H1 (cell line): Measurements from ENCODE around the gene NIN. TPM values are rescaled to one million over a fixed set of nuclear protein-coding genes. Genes with fewer than 3 reads are reported as not detected.

Experiments
- CTCF ChIA-PET: fragments of 300-600 bp; sonication (Branson Sonifier 250); formaldehyde crosslinking; loops from one replicate; lab custom pipeline; 2021; ENCODE audit not compliant: partially characterized antibody; lab: Charles Lee
- POLR2A ChIA-PET: fragments of 300-600 bp; sonication (Branson Sonifier 250); formaldehyde crosslinking; loops from one replicate; lab custom pipeline; 2021; ENCODE audit warnings: inconsistent platforms; ENCODE audit not compliant: partially characterized antibody; lab: Charles Lee
- DNase-seq, 2 experiments: peaks; one replicate each; pipeline versions ENCODE4 v3.0.0 to v3.0.0-alpha.2; 2010 to 2022; ENCODE audit warnings: low spot score in 2 of 2, low read depth in 1 of 2, mixed read lengths in 1 of 2
- FAIRE-seq: peaks from 2 replicates; lab custom pipeline; 2011; peaks lifted over from hg19 to GRCh38; lab: Jason Lieb, UNC
- H2AFZ ChIP-seq: 2 replicates; pipeline ENCODE4 v1.8.1; 2012; ENCODE audit warnings: low read length, inconsistent platforms
- H2AK5ac ChIP-seq: 2 replicates; pipeline ENCODE4 v1.6.1; 2013; ENCODE audit warnings: low read depth, low read length
- H2BK120ac ChIP-seq: replicated peaks from 2 replicates; pipeline ENCODE3; 2013; ENCODE audit warnings: low read depth, low read length, inconsistent platforms
- H2BK12ac ChIP-seq: 2 replicates; pipeline ENCODE4 v1.6.1; 2013; ENCODE audit warnings: low read depth, low read length
- H2BK15ac ChIP-seq: 2 replicates; pipeline ENCODE4 v1.6.1; 2013; ENCODE audit warnings: low read length
- H2BK20ac ChIP-seq: 2 replicates; pipeline ENCODE4 v1.6.1; 2013; ENCODE audit warnings: low read length
- H2BK5ac ChIP-seq: 2 replicates; pipeline ENCODE4 v1.6.1; 2013; ENCODE audit warnings: low read depth, low read length
- H3K14ac ChIP-seq: 2 replicates; pipeline ENCODE4 v1.6.1; 2013; ENCODE audit warnings: inconsistent platforms; ENCODE audit not compliant: insufficient read length
- H3K18ac ChIP-seq: 2 replicates; pipeline ENCODE4 v1.6.1; 2013; ENCODE audit warnings: low read length; ENCODE audit errors: extremely low read depth
- H3K23ac ChIP-seq: 2 replicates; pipeline ENCODE4 v1.6.1; 2013; ENCODE audit warnings: inconsistent platforms; ENCODE audit not compliant: insufficient read length
- H3K23me2 ChIP-seq: 2 replicates; pipeline ENCODE4 v1.6.1; 2013; ENCODE audit warnings: low read depth, low read length
- H3K27ac ChIP-seq: 2 replicates; pipeline ENCODE4 v1.6.1; 2011; ENCODE audit warnings: low read depth, low read length, inconsistent platforms
- H3K27me3 ChIP-seq, 4 experiments: replicated peaks in 1 of 4; 1 replicate in 1 of 4; 2 replicates in 3 of 4; pipeline versions ENCODE4 v1.6.1 to v1.8.1; 2011 to 2013; ENCODE audit warnings: low read length in 3 of 4, mild to moderate bottlenecking in 3 of 4, inconsistent platforms in 2 of 4, mixed read lengths in 2 of 4, moderate library complexity in 1 of 4; ENCODE audit not compliant: control insufficient read depth in 3 of 4, insufficient read depth in 3 of 4; ENCODE audit errors: extremely low read depth in 1 of 4
- H3K36me3 ChIP-seq, 4 experiments: 2 replicates each; pipeline versions ENCODE4 v1.6.1 to v1.8.1; 2011 to 2013; ENCODE audit warnings: mild to moderate bottlenecking in 4 of 4, low read length in 3 of 4, moderate library complexity in 2 of 4, control low read depth in 1 of 4, inconsistent platforms in 1 of 4; ENCODE audit not compliant: insufficient read depth in 4 of 4, control insufficient read depth in 2 of 4
- H3K4ac ChIP-seq: replicated peaks from 2 replicates; pipeline ENCODE3; 2013; ENCODE audit warnings: low read length, low read depth, mixed read lengths, inconsistent platforms; ENCODE audit not compliant: insufficient read length
- H3K4me1 ChIP-seq, 4 experiments: replicated peaks in 1 of 4; 1 replicate in 1 of 4; 2 replicates in 3 of 4; pipeline versions ENCODE4 v1.6.1 to v1.8.1; 2011 to 2013; ENCODE audit warnings: low read length in 3 of 4, inconsistent platforms in 2 of 4, mixed read lengths in 1 of 4; ENCODE audit not compliant: insufficient read depth in 4 of 4, control insufficient read depth in 3 of 4
- H3K4me2 ChIP-seq, 2 experiments: 2 replicates each; pipeline versions ENCODE4 v1.6.1 to v1.8.1; 2011 to 2013; ENCODE audit warnings: low read depth in 2 of 2, low read length in 2 of 2, control low read depth in 1 of 2, inconsistent platforms in 1 of 2, mild to moderate bottlenecking in 1 of 2; ENCODE audit not compliant: insufficient read depth in 1 of 2
- H3K4me3 ChIP-seq, 4 experiments: fragments of 200-600, 300-600 bp in 1 of 4; sonication (generic), shearing (Covaris generic), sonication (Bioruptor Twin) in 1 of 4; 2 replicates each; pipeline versions ENCODE4 v1.5.1 to v1.8.1; 2011 to 2016; ENCODE audit warnings: low read length in 4 of 4, low read depth in 3 of 4, control low read depth in 2 of 4, inconsistent platforms in 2 of 4, mild to moderate bottlenecking in 2 of 4, mixed read lengths in 1 of 4, moderate library complexity in 1 of 4; ENCODE audit not compliant: insufficient read depth in 2 of 4; ENCODE audit errors: extremely low read depth in 1 of 4
- H3K56ac ChIP-seq: replicated peaks from 2 replicates; pipeline ENCODE3; 2013; ENCODE audit warnings: low read depth, mild to moderate bottlenecking, mixed read lengths, low read length, inconsistent platforms; ENCODE audit not compliant: insufficient read length
- H3K79me1 ChIP-seq: 2 replicates; pipeline ENCODE4 v1.6.1; 2013; ENCODE audit warnings: low read depth, low read length, control low read depth
- H3K79me2 ChIP-seq, 2 experiments: 2 replicates each; pipeline versions ENCODE4 v1.6.1 to v1.8.1; 2012 to 2013; ENCODE audit warnings: low read length in 2 of 2, mild to moderate bottlenecking in 2 of 2, inconsistent platforms in 1 of 2; ENCODE audit not compliant: insufficient read depth in 2 of 2, control insufficient read depth in 1 of 2
- H3K9ac ChIP-seq, 4 experiments: replicated peaks in 1 of 4; 1 replicate in 1 of 4; 2 replicates in 3 of 4; pipeline versions ENCODE4 v1.6.1 to v1.8.1; 2011 to 2013; ENCODE audit warnings: low read depth in 3 of 4, low read length in 3 of 4, control low read depth in 2 of 4, mild to moderate bottlenecking in 2 of 4, moderate library complexity in 2 of 4, inconsistent platforms in 1 of 4; ENCODE audit errors: extremely low read depth in 1 of 4
- H3K9me3 ChIP-seq, 2 experiments: 2 replicates each; pipeline versions ENCODE4 v1.6.1 to v1.8.1; 2012 to 2013; ENCODE audit warnings: mild to moderate bottlenecking in 2 of 2, moderate library complexity in 2 of 2, control low read depth in 1 of 2, inconsistent platforms in 1 of 2, low read depth in 1 of 2, low read length in 1 of 2, mixed read lengths in 1 of 2; ENCODE audit not compliant: insufficient read depth in 2 of 2
- H4K20me1 ChIP-seq, 2 experiments: replicated peaks in 1 of 2; 2 replicates each; pipeline versions ENCODE3 to v1.8.1; 2011 to 2013; ENCODE audit warnings: inconsistent platforms in 2 of 2, low read length in 2 of 2, mild to moderate bottlenecking in 1 of 2; ENCODE audit not compliant: insufficient read depth in 2 of 2, control insufficient read depth in 1 of 2
- H4K5ac ChIP-seq: 2 replicates; pipeline ENCODE4 v1.6.1; 2013; ENCODE audit warnings: low read length, low read depth, mixed read lengths, inconsistent platforms; ENCODE audit not compliant: insufficient read length
- H4K8ac ChIP-seq: 2 replicates; pipeline ENCODE4 v1.8.0; 2013; ENCODE audit warnings: mild to moderate bottlenecking, moderate library complexity, low read length, inconsistent platforms; ENCODE audit not compliant: insufficient read depth; ENCODE audit errors: extremely low read depth
- H4K91ac ChIP-seq: replicated peaks from 2 replicates; pipeline ENCODE3; 2013; ENCODE audit warnings: low read length, mixed read lengths, inconsistent platforms; ENCODE audit not compliant: insufficient read length
- BACH1 ChIP-seq: IDR thresholded peaks from 2 replicates; pipeline ENCODE4 v1.6.1; 2012; ENCODE audit warnings: low read length, improper control_type of control experiment
- E2F6 ChIP-seq: IDR thresholded peaks from 2 replicates; pipeline ENCODE4 v1.6.1; 2012; ENCODE audit warnings: inconsistent platforms
- GTF2F1 ChIP-seq: IDR thresholded peaks from 2 replicates; pipeline ENCODE4 v1.6.1; 2012; ENCODE audit warnings: low read depth, low read length, improper control_type of control experiment, borderline replicate concordance
- JUN ChIP-seq: IDR thresholded peaks from 2 replicates; pipeline ENCODE4 v1.6.1; 2011; ENCODE audit warnings: low read depth, mild to moderate bottlenecking, improper control_type of control experiment, low read length
- POLR2A ChIP-seq, 2 experiments: IDR thresholded peaks; 1 replicate in 1 of 2; 2 replicates in 1 of 2; pipeline ENCODE4 v1.6.1; 2011; ENCODE audit warnings: low read depth in 2 of 2, low read length in 2 of 2, mild to moderate bottlenecking in 2 of 2; ENCODE audit errors: control extremely low read depth in 1 of 2
- WGBS, 2 experiments: shearing (Covaris generic) in 1 of 2; methylation state at CpG; one replicate each; pipeline versions ENCODE4 v1.1.6 to v1.1.7; 2013 to 2015; ENCODE audit warnings: low lambda C conversion rate in 2 of 2, mixed read lengths in 2 of 2, inconsistent platforms in 1 of 2, low coverage in 1 of 2, missing lambda C conversion rate in 1 of 2; ENCODE audit not compliant: insufficient replicate concordance in 2 of 2, insufficient coverage in 1 of 2, insufficient read length in 1 of 2; ENCODE audit errors: extremely low coverage in 1 of 2, missing lambda C conversion rate in 1 of 2; 5-methylcytosine and 5-hydroxymethylcytosine counted together
- polyA plus RNA-seq, 7 experiments: library from polyadenylated mRNA; depleted of rRNA in 3 of 7; stranded (reverse) in 5 of 7; unstranded in 2 of 7; fragments of >200 nt in 5 of 7; fragments of 200-250 nt in 2 of 7; gene quantifications; 1 replicate in 5 of 7; 2 replicates in 1 of 7; 4 replicates in 1 of 7; pipeline versions ENCODE4 v1.2.1 to v1.2.3, GENCODE V29; 2011 to 2013; ENCODE audit warnings: missing spikeins in 2 of 7, mixed read lengths in 2 of 7
- total RNA-seq: library from RNA; stranded (reverse); fragmentation: NEBNext Ultra II Directional; extraction: Animal tissue kit (Norgen Biotek cat#: 25700); gene quantifications from 2 replicates; pipeline ENCODE4 v1.2.1, GENCODE V29; 2021
- TF ChIP-seq, protein P1 (sequence below), 3 experiments: IDR thresholded peaks; 1 replicate in 2 of 3; 2 replicates in 1 of 3; pipeline versions ENCODE4 v1.5.1 to v1.6.1; 2011; ENCODE audit warnings: low read length in 3 of 3, mild to moderate bottlenecking in 3 of 3, inconsistent platforms in 2 of 3, low read depth in 1 of 3, moderate library complexity in 1 of 3; ENCODE audit not compliant: insufficient read depth in 1 of 3; ENCODE audit errors: control extremely low read depth in 1 of 3

The NIN gene
- total and polyA plus RNA-seq, 2 of the 8 experiments (the other 6 are each of a cell fraction or from before 2014, with no cell fraction given) = 3.2 to 21.3 TPM

DNA sequence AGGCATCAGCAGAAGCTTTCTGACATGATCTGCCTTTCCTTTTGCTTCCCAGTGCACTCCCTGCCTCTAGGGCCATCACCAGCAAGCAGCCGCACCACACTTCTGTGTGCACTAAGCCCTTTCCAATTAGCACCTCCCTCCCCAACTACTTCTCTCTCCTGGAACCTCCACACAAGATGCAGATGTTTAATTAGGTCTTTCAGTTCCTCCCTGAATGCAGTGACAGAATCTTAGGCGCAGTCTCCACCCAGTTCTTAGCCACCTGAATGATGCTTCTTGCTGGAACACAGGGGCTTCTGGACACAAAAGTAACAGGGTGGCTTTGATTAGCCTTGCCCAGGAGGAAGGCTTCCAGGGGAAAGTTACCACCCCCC lies 32.9 kb downstream of the NIN start:
- H2AFZ ChIP-seq = no peak overlapping the region
- no peak overlapping the region for H2BK12ac ChIP-seq
- CTCF ChIA-PET = interaction anchor here (1.7 to 2.0 kb wide), 2 partner anchors 20 to 63 kb away, joined by 5 to 14 read pairs; no protein-coding TSS in a partner anchor
- no peak overlapping the region for H3K14ac ChIP-seq
- H3K4me2 ChIP-seq = no peak overlapping the region
- TF ChIP-seq GTF2F1 = no peak
- no peak for TF ChIP-seq POLR2A (IDR thresholded peaks at IDR 0.05; ENCODE audit: control extremely low read depth in 1 of 2, low read depth in 2 of 2, low read length in 2 of 2)
- TF ChIP-seq JUN = no peak
- no peak for TF ChIP-seq BACH1
- TF ChIP-seq E2F6 = no peak
- TF ChIP-seq, protein P1, sequence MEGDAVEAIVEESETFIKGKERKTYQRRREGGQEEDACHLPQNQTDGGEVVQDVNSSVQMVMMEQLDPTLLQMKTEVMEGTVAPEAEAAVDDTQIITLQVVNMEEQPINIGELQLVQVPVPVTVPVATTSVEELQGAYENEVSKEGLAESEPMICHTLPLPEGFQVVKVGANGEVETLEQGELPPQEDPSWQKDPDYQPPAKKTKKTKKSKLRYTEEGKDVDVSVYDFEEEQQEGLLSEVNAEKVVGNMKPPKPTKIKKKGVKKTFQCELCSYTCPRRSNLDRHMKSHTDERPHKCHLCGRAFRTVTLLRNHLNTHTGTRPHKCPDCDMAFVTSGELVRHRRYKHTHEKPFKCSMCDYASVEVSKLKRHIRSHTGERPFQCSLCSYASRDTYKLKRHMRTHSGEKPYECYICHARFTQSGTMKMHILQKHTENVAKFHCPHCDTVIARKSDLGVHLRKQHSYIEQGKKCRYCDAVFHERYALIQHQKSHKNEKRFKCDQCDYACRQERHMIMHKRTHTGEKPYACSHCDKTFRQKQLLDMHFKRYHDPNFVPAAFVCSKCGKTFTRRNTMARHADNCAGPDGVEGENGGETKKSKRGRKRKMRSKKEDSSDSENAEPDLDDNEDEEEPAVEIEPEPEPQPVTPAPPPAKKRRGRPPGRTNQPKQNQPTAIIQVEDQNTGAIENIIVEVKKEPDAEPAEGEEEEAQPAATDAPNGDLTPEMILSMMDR (IDR thresholded peaks at IDR 0.05; ENCODE audit: control extremely low read depth in 1 of 3, insufficient read depth in 1 of 3, low read depth in 1 of 3, low read length in 3 of 3) = no peak
- no peaks in the 10 kb centered on the region for H3K4me1 ChIP-seq
- no peak overlapping the region for H4K5ac ChIP-seq
- no peaks in the 10 kb centered on the region for H3K79me2 ChIP-seq
- POLR2A ChIA-PET = no interaction called here
- no peak overlapping the region for H3K18ac ChIP-seq
- H3K9me3 ChIP-seq = no peaks in the 10 kb centered on the region
- H2BK20ac ChIP-seq = no peak overlapping the region
- DNase-seq = no peak
- no peak overlapping the region for H4K8ac ChIP-seq
- H2BK15ac ChIP-seq = no peak overlapping the region
- 87% methylated on average over 2 of the region's 2 CpGs; no CpG with 5 or more reads in 1 of the 2 experiments for WGBS, 2 experiments
- H2BK5ac ChIP-seq = no peak overlapping the region
- no peak overlapping the region for H3K27ac ChIP-seq
- H3K56ac ChIP-seq = no peak overlapping the region
- H3K27me3 ChIP-seq = no peaks in the 10 kb centered on the region
- no peak overlapping the region for H3K9ac ChIP-seq
- no peak overlapping the region for H3K4me3 ChIP-seq
- H2AK5ac ChIP-seq = no peak overlapping the region
- H3K23ac ChIP-seq = no peak overlapping the region
- no peaks in the 10 kb centered on the region for H3K79me1 ChIP-seq
- no peaks in the 10 kb centered on the region for H4K20me1 ChIP-seq
- H3K23me2 ChIP-seq = no peaks in the 10 kb centered on the region; the same call in 1 of the 2 replicates
- no peak overlapping the region for H2BK120ac ChIP-seq
- H3K36me3 ChIP-seq = no peaks in the 10 kb centered on the region
- no peak overlapping the region for H4K91ac ChIP-seq
- H3K4ac ChIP-seq = no peak overlapping the region
- FAIRE-seq = no peak
